HCT116 (cell line): ENCODE results near the gene EIF4A3. TPM values are rescaled to one million over a fixed set of nuclear protein-coding genes. Genes with fewer than 3 reads are reported as not detected.

Experiments
- ATAC-seq: fragments of 200-7000 bp; cut with Tn5 transposase; 2 replicates; pipeline ENCODE4 v1.9.1; 2020; ENCODE audit warnings: mild to moderate bottlenecking, moderate library complexity
- BruUV-seq: library from RNA; stranded (reverse); fragments of 400-500 nt; replicated peaks from 2 replicates; lab custom pipeline; 2021; lab: Mats Ljungman, UMichigan
- CTCF ChIA-PET: fragments of 300-600 bp; sonication (Branson Sonifier 250); formaldehyde crosslinking; loops from one replicate; lab custom pipeline; 2021; ENCODE audit warnings: antibody characterized with exemption; lab: Charles Lee
- POLR2A ChIA-PET: fragments of 300-600, 350-600 bp; sonication (Branson Sonifier 250); formaldehyde crosslinking; loops from one replicate; lab custom pipeline; 2021; ENCODE audit warnings: antibody characterized with exemption; lab: Charles Lee
- RAD21 ChIA-PET, 2 experiments: fragments of 300-600 bp; sonication (Branson Sonifier 250); formaldehyde crosslinking; loops; one replicate each; lab custom pipeline; 2023; ENCODE audit warnings: low total read pairs in 2 of 2; ENCODE audit not compliant: uncharacterized antibody in 2 of 2, unreplicated experiment in 2 of 2, low non-redundant PET in 1 of 2; lab: Charles Lee
- DNase-seq: peaks from one replicate; pipeline ENCODE4 v3.0.0-alpha.2; 2010; ENCODE audit warnings: low read depth, low spot score
- H2AFZ ChIP-seq: fragments of 200-600 bp; shearing (Covaris generic), sonication (generic); 2 replicates; pipeline ENCODE4 v1.6.1; 2017; ENCODE audit warnings: low read depth, mixed run types, mixed read lengths, antibody characterized with exemption, low read length; ENCODE audit not compliant: poor library complexity, severe bottlenecking
- H3K27ac ChIP-seq: 2 replicates; pipeline ENCODE4 v1.5.1; 2012; ENCODE audit warnings: low read depth, low read length
- H3K27me3 ChIP-seq: fragments of 200-600 bp; sonication (generic); 2 replicates; pipeline ENCODE4 v1.6.1; 2016; ENCODE audit warnings: mixed run types, low read length, mixed read lengths; ENCODE audit not compliant: insufficient read depth
- H3K36me3 ChIP-seq, 2 experiments: fragments of 200-500 bp in 1 of 2; fragments of 200-600 bp in 1 of 2; sonication (Bioruptor generic) in 1 of 2; sonication (generic) in 1 of 2; 2 replicates each; pipeline versions ENCODE4 v1.5.1 to v1.6.1; 2014 to 2016; ENCODE audit warnings: low read length in 2 of 2, inconsistent platforms in 1 of 2, mixed read lengths in 1 of 2, mixed run types in 1 of 2; ENCODE audit not compliant: insufficient read depth in 2 of 2, control insufficient read depth in 1 of 2
- H3K4me1 ChIP-seq, 2 experiments: fragments of 200-600 bp in 1 of 2; sonication (generic) in 1 of 2; 2 replicates each; pipeline versions ENCODE4 v1.5.1 to v1.6.1; 2012 to 2017; ENCODE audit warnings: low read length in 2 of 2, inconsistent platforms in 1 of 2, mild to moderate bottlenecking in 1 of 2, mixed read lengths in 1 of 2, mixed run types in 1 of 2, moderate library complexity in 1 of 2; ENCODE audit not compliant: insufficient read depth in 2 of 2, control insufficient read depth in 1 of 2
- H3K4me2 ChIP-seq: fragments of 200-600 bp; sonication (generic); 2 replicates; pipeline ENCODE4 v1.6.1; 2017; ENCODE audit warnings: mixed run types, low read length, mixed read lengths
- H3K4me3 ChIP-seq, 2 experiments: fragments of 200-600 bp in 1 of 2; sonication (generic) in 1 of 2; replicated peaks in 1 of 2; 2 replicates each; pipeline ENCODE4 v1.5.1; 2011 to 2016; ENCODE audit warnings: low read length in 2 of 2, control low read depth in 1 of 2, low read depth in 1 of 2, mild to moderate bottlenecking in 1 of 2, mixed read lengths in 1 of 2, mixed run types in 1 of 2
- H3K79me2 ChIP-seq: fragments of 200-600 bp; sonication (generic); 2 replicates; pipeline ENCODE4 v1.6.1; 2017; ENCODE audit warnings: mild to moderate bottlenecking, mixed run types, low read length, moderate library complexity, mixed read lengths; ENCODE audit not compliant: insufficient read depth
- H3K9ac ChIP-seq: fragments of 200-600 bp; sonication (generic); 2 replicates; pipeline ENCODE4 v1.6.1; 2016; ENCODE audit warnings: low read length, mixed read lengths
- H3K9me2 ChIP-seq: fragments of 200-600 bp; sonication (generic), shearing (Covaris generic); 2 replicates; pipeline ENCODE4 v1.6.1; 2017; ENCODE audit warnings: mixed run types, mild to moderate bottlenecking, moderate library complexity; ENCODE audit not compliant: insufficient read depth
- H3K9me3 ChIP-seq, 2 experiments: fragments of 200-500 bp in 1 of 2; fragments of 200-600 bp in 1 of 2; sonication (Bioruptor generic) in 1 of 2; sonication (generic) in 1 of 2; 2 replicates each; pipeline ENCODE4 v1.6.1; 2014 to 2017; ENCODE audit warnings: low read length in 2 of 2, mixed read lengths in 2 of 2, inconsistent platforms in 1 of 2, low read depth in 1 of 2, mild to moderate bottlenecking in 1 of 2, mixed run types in 1 of 2, moderate library complexity in 1 of 2; ENCODE audit not compliant: control insufficient read depth in 1 of 2, insufficient read depth in 1 of 2
- H4K20me1 ChIP-seq: fragments of 200-600 bp; sonication (generic), shearing (Covaris generic); 2 replicates; pipeline ENCODE4 v1.6.1; 2017; ENCODE audit warnings: mixed run types, mild to moderate bottlenecking, moderate library complexity; ENCODE audit not compliant: insufficient read depth
- CEBPB ChIP-seq: IDR thresholded peaks from 2 replicates; pipeline ENCODE4 v1.6.1; 2012; ENCODE audit warnings: low read depth
- CTCF ChIP-seq, 3 experiments: fragments of 200-600 bp in 1 of 3; sonication (generic) in 1 of 3; IDR thresholded peaks in 2 of 3; conservative IDR thresholded peaks in 1 of 3; 2 replicates each; pipeline ENCODE4 v1.5.1; 2012 to 2017; ENCODE audit warnings: low read depth in 2 of 3, low read length in 2 of 3, antibody characterized with exemption in 1 of 3, borderline replicate concordance in 1 of 3, control low read depth in 1 of 3, mild to moderate bottlenecking in 1 of 3, mixed read lengths in 1 of 3, mixed run types in 1 of 3, moderate library complexity in 1 of 3; ENCODE audit not compliant: insufficient read depth in 1 of 3
- ELF1 ChIP-seq: IDR thresholded peaks from 2 replicates; pipeline ENCODE4 v1.6.1; 2012; ENCODE audit warnings: low read depth, borderline replicate concordance
- EZH2 ChIP-seq: fragments of 200-600 bp; sonication (generic); IDR thresholded peaks from 2 replicates; pipeline ENCODE4 v1.6.1; 2017; ENCODE audit warnings: antibody characterized with exemption, mixed run types
- EZH2phosphoT487 ChIP-seq: fragments of 200-600 bp; IDR thresholded peaks from 2 replicates; pipeline ENCODE4 v1.6.1; 2018; ENCODE audit warnings: antibody characterized with exemption, borderline replicate concordance
- RAD21 ChIP-seq: IDR thresholded peaks from 2 replicates; pipeline ENCODE4 v1.6.1; 2012; ENCODE audit warnings: low read depth, mild to moderate bottlenecking
- SP1 ChIP-seq: IDR thresholded peaks from 2 replicates; pipeline ENCODE4 v1.6.1; 2012; ENCODE audit warnings: low read depth
- YY1 ChIP-seq: IDR thresholded peaks from 2 replicates; pipeline ENCODE4 v1.6.1; 2011; ENCODE audit warnings: low read length, low read depth, moderate library complexity, mild to moderate bottlenecking; ENCODE audit not compliant: insufficient replicate concordance; ENCODE audit errors: extremely low read depth
- ZNF274 ChIP-seq: fragments of 200-500 bp; sonication (Bioruptor generic); IDR thresholded peaks from 2 replicates; pipeline ENCODE4 v1.6.1; 2014; ENCODE audit warnings: mild to moderate bottlenecking, low read depth, low read length, inconsistent platforms
- intact Hi-C: fragments of 100-400 bp; cut with micrococcal nuclease; formaldehyde crosslinking; loops from 2 replicates; pipeline ENCODE4 v1.10.0; 2022
- total RNA-seq: library from RNA; stranded (reverse); gene quantifications from one replicate; pipeline ENCODE4 v1.2.1, GENCODE V29; 2021; ENCODE audit not compliant: unreplicated experiment

The EIF4A3 gene
- total RNA-seq, 1 experiment from 2014 or later: 248 TPM

GRCh38 chr17:80109066-80109660 lies 37.8 kb downstream of the EIF4A3 start:
- Histone ChIP-seq H3K27ac (no peak overlapping the region), H3K9me3 (no peaks in the 10 kb centered on the region), H3K9ac (no peak overlapping the region), H4K20me1 (no peaks in the 10 kb centered on the region), H3K79me2 (no peaks in the 10 kb centered on the region), H3K9me2 (no peaks in the 10 kb centered on the region), H3K27me3 (no peaks in the 10 kb centered on the region), H3K4me1 (peaks cover 6 to 7% of the 10 kb centered on the region in 2 experiments; a peak in 3 of 4 replicates), H3K4me3 (no peak overlapping the region), H2AFZ (no peak overlapping the region), H3K36me3 (peaks cover 0 to 9% of the 10 kb centered on the region in 2 experiments; a peak in 2 of 4 replicates), H3K4me2 (no peak overlapping the region)
- ChIA-PET RAD21 (no interaction called here), CTCF (no interaction called here), POLR2A (no interaction called here)
- no peak for DNase-seq
- intact Hi-C loops: no loop called here
- no peak for ATAC-seq
- TF ChIP-seq CEBPB (no peak), ZNF274 (no peak), EZH2phosphoT487 (no peak), CTCF (IDR thresholded peaks at IDR 0.05 in 2 of 3, conservative IDR thresholded peaks at IDR 0.05 in 1 of 3; ENCODE audit: borderline replicate concordance in 1 of 3, insufficient read depth in 1 of 3, low read depth in 2 of 3, low read length in 2 of 3) (no peak), EZH2 (no peak), RAD21 (no peak), SP1 (no peak), ELF1 (no peak), YY1 (no peak)
- no TSS peak for BruUV-seq
